SU-DHL-6 (cell line): ENCODE results near the gene NUDT3.
"Not testable (repeated sequence)": the region's sequence is repeated elsewhere in the genome, so short reads cannot be mapped to it uniquely, and the experiment has no call there.

Experiments
- H2AFZ ChIP-seq: fragments of 200-600 bp; sonication (generic); 2 replicates; pipeline ENCODE4 v1.6.1; 2014; ENCODE audit warnings: low read depth, mild to moderate bottlenecking, moderate library complexity, mixed read lengths, antibody characterized with exemption, low read length; ENCODE audit not compliant: severe bottlenecking
- H3F3A ChIP-seq: fragments of 200-600 bp; shearing (Covaris generic); 2 replicates; pipeline ENCODE4 v1.6.0; 2016; ENCODE audit warnings: antibody characterized with exemption, mild to moderate bottlenecking; ENCODE audit not compliant: insufficient read depth
- H3K27ac ChIP-seq: fragments of 200-600 bp; sonication (generic); 2 replicates; pipeline ENCODE4 v1.5.1; 2016; ENCODE audit warnings: low read depth, mild to moderate bottlenecking, low read length, moderate library complexity, mixed read lengths
- H3K27me3 ChIP-seq: fragments of 200-600 bp; sonication (generic), shearing (Covaris generic); 2 replicates; pipeline ENCODE4 v1.6.0; 2014; ENCODE audit warnings: mild to moderate bottlenecking, low read length
- H3K36me3 ChIP-seq: fragments of 200-600 bp; sonication (generic); 2 replicates; pipeline ENCODE4 v1.6.1; 2014; ENCODE audit warnings: mild to moderate bottlenecking, low read length, mixed read lengths
- H3K4me2 ChIP-seq: fragments of 300-600, 200-600 bp; shearing (Covaris generic), sonication (generic); 2 replicates; pipeline ENCODE4 v1.6.0; 2014; ENCODE audit warnings: low read length, low read depth, mild to moderate bottlenecking; ENCODE audit not compliant: poor library complexity, severe bottlenecking
- H3K4me3 ChIP-seq: fragments of 200-600 bp; sonication (generic); 2 replicates; pipeline ENCODE4 v1.5.1; 2014; ENCODE audit warnings: antibody characterized with exemption, low read length, mild to moderate bottlenecking, mixed read lengths; ENCODE audit not compliant: insufficient read depth, poor library complexity, severe bottlenecking
- H3K79me2 ChIP-seq: fragments of 200-600 bp; sonication (generic); 2 replicates; pipeline ENCODE4 v1.6.1; 2014; ENCODE audit warnings: mild to moderate bottlenecking, low read length, moderate library complexity; ENCODE audit not compliant: insufficient read depth
- H3K9ac ChIP-seq: fragments of 200-600 bp; sonication (generic); 2 replicates; pipeline ENCODE4 v1.7.0; 2014; ENCODE audit warnings: mild to moderate bottlenecking, low read length
- H3K9me2 ChIP-seq: fragments of 200-600 bp; sonication (generic); replicated peaks from 2 replicates; pipeline ENCODE4 v1.6.1; 2014; ENCODE audit warnings: low read length; ENCODE audit not compliant: insufficient read depth
- H3K9me3 ChIP-seq: fragments of 200-600 bp; sonication (generic); 2 replicates; pipeline ENCODE4 v1.6.1; 2014; ENCODE audit warnings: low read length, mixed read lengths; ENCODE audit not compliant: insufficient read depth
- H4K20me1 ChIP-seq: fragments of 200-600 bp; sonication (generic); 2 replicates; pipeline ENCODE4 v1.6.1; 2014; ENCODE audit warnings: low read depth, mild to moderate bottlenecking, antibody characterized with exemption, low read length, moderate library complexity, mixed read lengths
- CTCF ChIP-seq: fragments of 200-600 bp; sonication (generic); IDR thresholded peaks from one replicate; pipeline ENCODE4 v1.5.1; 2017; ENCODE audit warnings: antibody characterized with exemption, mild to moderate bottlenecking, low read length, moderate library complexity; ENCODE audit not compliant: insufficient read depth, poor library complexity, severe bottlenecking
- EZH2phosphoT487 ChIP-seq: fragments of 200-600 bp; sonication (generic), shearing (Covaris generic); conservative IDR thresholded peaks from 2 replicates; pipeline ENCODE4 v1.6.1; 2018; ENCODE audit warnings: mild to moderate bottlenecking, antibody characterized with exemption, low read length, moderate library complexity, mixed read lengths

The NUDT3 gene

GRCh38 chr6:34247481-34248197, 144.8 kb downstream of the NUDT3 start:
- Histone ChIP-seq H3K9me3 (no peaks in the 10 kb centered on the region), H3K27me3 (no peaks in the 10 kb centered on the region), H3K36me3 (peaks cover 4% of the 10 kb centered on the region; the same call in 1 of the 2 replicates), H4K20me1 (no peaks in the 10 kb centered on the region), H3K79me2 (peaks cover 3% of the 10 kb centered on the region; the same call in 1 of the 2 replicates), H3F3A (peaks cover 50% of the 10 kb centered on the region), H3K4me2 (peak overlapping the region; percentile 54), H3K9ac (peak overlapping the region; percentile 80), H3K4me3 (no peak overlapping the region), H3K27ac (peak overlapping the region; percentile 71), H2AFZ (no peak overlapping the region), H3K9me2 (no peaks in the 10 kb centered on the region)
- TF ChIP-seq EZH2phosphoT487 (no peak), CTCF (no peak)

- Histone ChIP-seq H3K27ac (peak overlapping the region; percentile 58), H2AFZ (no peak overlapping the region), H4K20me1 (peaks cover 5% of the 10 kb centered on the region; the same call in 1 of the 2 replicates), H3K4me2 (no peak overlapping the region), H3K79me2 (peaks cover 10% of the 10 kb centered on the region), H3K9me2 (no peaks in the 10 kb centered on the region), H3K9ac (no peak overlapping the region), H3K4me3 (no peak overlapping the region), H3K27me3 (no peaks in the 10 kb centered on the region), H3K36me3 (peaks cover 10% of the 10 kb centered on the region; the same call in 1 of the 2 replicates), H3F3A (peaks cover 59% of the 10 kb centered on the region), H3K9me3 (no peaks in the 10 kb centered on the region)
- TF ChIP-seq CTCF (peak; percentile 92), EZH2phosphoT487 (no peak)
Observed at GRCh38 chr6:34246563-34247391, 145.7 kb downstream of the NUDT3 start.

GRCh38 chr6:34246249-34246562, 146.3 kb downstream of the NUDT3 start:
- Histone ChIP-seq H3K4me2 (no peak overlapping the region), H3K9me3 (no peaks in the 10 kb centered on the region), H3K27ac (peak overlapping the region; percentile 58), H3K27me3 (no peaks in the 10 kb centered on the region), H3K36me3 (peaks cover 16% of the 10 kb centered on the region), H3K4me3 (no peak overlapping the region), H3K9me2 (no peaks in the 10 kb centered on the region), H3K9ac (no peak overlapping the region), H3F3A (peaks cover 63% of the 10 kb centered on the region), H3K79me2 (peaks cover 16% of the 10 kb centered on the region), H4K20me1 (peaks cover 9% of the 10 kb centered on the region; the same call in 1 of the 2 replicates), H2AFZ (no peak overlapping the region)
- TF ChIP-seq CTCF (no peak), EZH2phosphoT487 (no peak)

GRCh38 chr6:34245761-34246140, 146.7 kb downstream of the NUDT3 start:
- peak overlapping the region; percentile 58; the same call in 1 of the 2 replicates for H3K27ac ChIP-seq
- not testable (repeated sequence) for H3K4me2 ChIP-seq, H3K27me3 ChIP-seq, H3K9me3 ChIP-seq, H2AFZ ChIP-seq, H3K9me2 ChIP-seq, H4K20me1 ChIP-seq, H3K4me3 ChIP-seq, H3K9ac ChIP-seq
- H3F3A ChIP-seq, result peaks cover 67% of the 10 kb centered on the region
- H3K36me3 ChIP-seq, result peaks cover 20% of the 10 kb centered on the region
- H3K79me2 ChIP-seq, result peaks cover 21% of the 10 kb centered on the region

- H3K27me3 ChIP-seq, H3K9me3 ChIP-seq, H2AFZ ChIP-seq, H3K9ac ChIP-seq, H3K27ac ChIP-seq, H3K9me2 ChIP-seq, H3K4me3 ChIP-seq, H3K4me2 ChIP-seq: not testable (repeated sequence)
- peaks cover 26% of the 10 kb centered on the region for H3K79me2 ChIP-seq
- peaks cover 12% of the 10 kb centered on the region; the same call in 1 of the 2 replicates for H4K20me1 ChIP-seq
- peaks cover 20% of the 10 kb centered on the region for H3K36me3 ChIP-seq
- peaks cover 73% of the 10 kb centered on the region for H3F3A ChIP-seq
Observed at GRCh38 chr6:34245032-34245760, 147.3 kb downstream of the NUDT3 start.
